HG03045 (cell line): Measurements from ENCODE around the gene CEP97.
"Not testable (repeated sequence)": the region's sequence is repeated elsewhere in the genome, so short reads cannot be mapped to it uniquely, and the experiment has no call there.

ENCODE experiments used
- ATAC-seq: cut with Tn5 transposase; IDR thresholded peaks from one replicate; pipeline ENCODE4 v1.9.1; 2021; ENCODE audit warnings: mild to moderate bottlenecking, moderate library complexity; ENCODE audit not compliant: unreplicated experiment

CEP97 gene, protein sequence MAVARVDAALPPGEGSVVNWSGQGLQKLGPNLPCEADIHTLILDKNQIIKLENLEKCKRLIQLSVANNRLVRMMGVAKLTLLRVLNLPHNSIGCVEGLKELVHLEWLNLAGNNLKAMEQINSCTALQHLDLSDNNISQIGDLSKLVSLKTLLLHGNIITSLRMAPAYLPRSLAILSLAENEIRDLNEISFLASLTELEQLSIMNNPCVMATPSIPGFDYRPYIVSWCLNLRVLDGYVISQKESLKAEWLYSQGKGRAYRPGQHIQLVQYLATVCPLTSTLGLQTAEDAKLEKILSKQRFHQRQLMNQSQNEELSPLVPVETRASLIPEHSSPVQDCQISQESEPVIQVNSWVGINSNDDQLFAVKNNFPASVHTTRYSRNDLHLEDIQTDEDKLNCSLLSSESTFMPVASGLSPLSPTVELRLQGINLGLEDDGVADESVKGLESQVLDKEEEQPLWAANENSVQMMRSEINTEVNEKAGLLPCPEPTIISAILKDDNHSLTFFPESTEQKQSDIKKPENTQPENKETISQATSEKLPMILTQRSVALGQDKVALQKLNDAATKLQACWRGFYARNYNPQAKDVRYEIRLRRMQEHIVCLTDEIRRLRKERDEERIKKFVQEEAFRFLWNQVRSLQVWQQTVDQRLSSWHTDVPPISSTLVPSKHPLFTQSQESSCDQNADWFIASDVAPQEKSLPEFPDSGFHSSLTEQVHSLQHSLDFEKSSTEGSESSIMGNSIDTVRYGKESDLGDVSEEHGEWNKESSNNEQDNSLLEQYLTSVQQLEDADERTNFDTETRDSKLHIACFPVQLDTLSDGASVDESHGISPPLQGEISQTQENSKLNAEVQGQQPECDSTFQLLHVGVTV

GRCh38 chr3:101724329-101725193 lies at the start of gene CEP97:
Gene CEP97, plus strand, starts transcription at chr3:101724614. Its CDS starts 63 bp downstream, at chr3:101724677.
- ATAC-seq = peak; percentile 92

DNA sequence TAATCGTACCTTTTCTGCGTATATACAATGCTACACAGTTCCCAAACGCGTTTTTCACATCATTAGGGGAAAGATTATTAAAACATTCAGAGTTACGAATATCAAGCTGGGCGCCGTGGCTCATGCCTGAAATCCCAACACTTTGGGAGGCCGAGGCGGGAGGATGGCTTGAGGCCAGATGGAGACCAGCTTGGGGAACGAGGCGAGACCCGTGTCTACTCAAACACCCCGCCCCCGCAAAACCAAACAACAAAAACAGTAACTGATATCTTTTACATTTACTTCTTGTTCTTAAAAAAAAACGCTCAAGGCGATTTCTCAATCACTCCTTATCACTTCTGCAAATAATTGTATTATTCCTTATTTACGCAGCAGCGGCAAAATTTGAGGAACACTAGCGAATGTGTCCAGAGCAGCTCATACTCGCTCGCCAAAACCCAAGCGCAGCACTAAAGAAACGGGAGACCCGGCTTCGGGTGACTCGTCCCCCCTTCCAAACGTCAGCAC lies 48.7 kb upstream of the CEP97 start:
- ATAC-seq = no peak

GRCh38 chr3:101676216-101676764 lies 48.1 kb upstream of the CEP97 start:
- ATAC-seq = peak; percentile 88

GRCh38 chr3:101676765-101677435 lies 47.5 kb upstream of the CEP97 start, which contains the start of gene ZBTB11:
Gene ZBTB11, minus strand, starts transcription at chr3:101677132. Its CDS starts 218 bp downstream, at chr3:101676914.
- peak; percentile 61 for ATAC-seq

GRCh38 chr3:101677436-101678286 lies 46.8 kb upstream of the CEP97 start:
- ATAC-seq = no peak

DNA sequence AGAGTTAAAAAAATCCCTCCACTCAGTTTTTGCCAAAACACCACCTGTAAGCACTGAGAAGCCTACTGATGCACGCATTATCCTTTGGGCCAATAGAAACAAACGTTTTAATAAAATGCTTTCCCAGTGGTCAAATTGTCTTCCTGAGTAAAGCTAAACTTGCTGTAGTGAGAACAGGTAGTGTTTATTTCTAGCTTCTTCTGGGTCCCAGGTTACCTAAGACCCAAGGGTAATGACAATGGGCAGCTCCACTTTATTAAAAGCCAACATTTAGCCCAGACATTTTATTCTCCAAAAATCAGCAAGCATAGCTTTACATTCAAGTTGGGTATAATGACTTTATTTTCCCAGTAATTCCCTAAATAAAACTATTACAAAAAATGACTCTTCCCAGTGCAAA lies 45.6 kb upstream of the CEP97 start:
- not testable (repeated sequence) for ATAC-seq

GRCh38 chr3:101680466-101680865 lies 43.9 kb upstream of the CEP97 start:
- ATAC-seq = no peak

DNA sequence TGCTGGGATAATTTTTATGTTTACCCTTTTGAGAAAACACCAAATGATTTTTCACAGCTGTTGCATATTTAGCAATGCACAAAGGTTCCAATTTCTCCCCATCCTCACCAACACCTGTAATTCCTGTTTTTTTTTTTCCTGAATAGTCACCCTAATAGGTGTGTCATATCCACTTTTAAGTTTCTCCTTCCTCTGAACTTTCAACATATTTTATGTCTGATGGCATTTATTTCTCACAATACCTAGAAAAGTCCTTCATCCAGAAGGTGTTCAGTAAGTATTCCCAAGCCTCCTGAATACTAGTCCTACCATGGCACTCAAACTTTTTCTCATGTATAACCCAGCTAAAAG lies 39.4 kb upstream of the CEP97 start:
- no peak for ATAC-seq

DNA sequence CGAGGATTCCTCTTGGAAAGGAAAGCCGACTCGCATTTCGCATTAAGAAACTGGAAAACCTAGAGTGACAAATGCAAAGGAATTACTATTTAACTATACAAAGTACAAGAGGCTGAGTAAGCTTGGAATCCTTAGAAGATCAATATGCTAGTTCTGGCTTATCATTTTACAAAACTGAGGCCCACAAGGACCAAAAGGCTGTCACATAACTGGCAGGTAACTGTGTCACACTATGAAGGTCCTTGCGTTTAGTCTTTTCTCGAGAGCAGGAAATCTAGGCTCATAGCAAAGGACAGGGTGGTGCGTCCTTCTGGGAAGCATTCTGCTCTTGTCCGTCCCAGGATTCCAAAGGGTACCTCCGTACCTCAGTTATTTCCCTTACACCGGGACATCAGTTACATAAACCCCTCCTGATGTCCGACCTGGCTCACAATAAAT lies 38.5 kb upstream of the CEP97 start:
- ATAC-seq = peak; percentile 5

DNA sequence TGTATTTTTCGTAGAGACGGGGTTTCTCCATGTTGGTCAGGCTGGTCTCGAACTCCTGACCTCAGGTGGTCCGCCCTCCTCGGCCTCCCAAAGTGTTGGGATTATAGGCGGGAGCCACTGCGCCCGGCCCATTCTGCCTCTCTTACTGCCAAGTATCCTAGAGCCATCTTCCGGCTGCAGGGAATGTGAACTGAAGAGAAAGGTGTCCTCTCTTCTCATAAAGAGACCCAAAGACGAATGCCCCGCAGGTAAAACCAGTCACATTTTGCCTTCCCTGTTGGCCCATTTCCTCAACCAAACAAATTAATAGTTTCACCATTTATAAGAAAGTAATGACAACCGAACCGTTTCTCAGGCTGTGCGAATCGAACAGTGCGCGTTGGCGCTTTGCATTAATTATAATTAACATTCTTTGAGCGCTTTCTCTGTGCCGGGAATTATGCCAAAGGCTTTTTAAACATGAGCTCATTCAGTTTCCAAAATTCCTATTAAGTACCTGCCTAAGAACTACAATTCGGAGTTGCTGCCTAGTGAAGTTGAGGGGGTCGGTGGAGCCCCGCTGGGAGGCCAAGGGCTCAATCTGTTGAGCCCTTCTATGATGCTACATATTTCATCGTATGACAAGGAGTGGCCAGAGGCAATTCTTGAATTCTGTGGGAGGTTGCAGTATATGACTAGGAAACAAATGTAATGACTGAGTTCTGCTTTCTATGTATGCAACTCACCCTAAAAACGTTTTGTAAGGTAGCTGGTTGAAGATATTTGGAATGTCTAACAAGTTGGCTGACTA lies 37.1 kb upstream of the CEP97 start:
- no peak for ATAC-seq

GRCh38 chr3:101689286-101689685 lies 35.1 kb upstream of the CEP97 start:
- ATAC-seq = no peak

DNA sequence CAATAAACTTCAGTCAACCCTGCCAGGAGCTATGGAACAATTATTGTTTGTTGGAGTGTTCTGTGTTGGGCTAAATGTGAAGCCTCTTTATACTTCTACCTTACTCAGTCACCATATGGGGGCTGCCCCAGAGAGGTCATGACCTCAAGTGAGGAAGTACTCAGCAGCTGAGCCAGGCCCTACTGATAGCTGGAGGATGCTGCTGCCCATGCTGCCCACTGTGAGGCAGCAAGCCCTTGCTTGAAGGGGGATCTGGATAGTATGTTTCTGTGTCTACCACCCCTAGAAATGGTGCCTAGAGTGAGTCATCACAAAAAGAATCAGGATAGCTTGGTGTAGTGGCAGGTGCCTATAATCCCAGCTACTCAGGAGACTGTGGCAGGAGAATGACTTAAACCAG lies 33.4 kb upstream of the CEP97 start:
- ATAC-seq = no peak

GRCh38 chr3:101691685-101692671 lies 32.4 kb upstream of the CEP97 start:
- not testable (repeated sequence) for ATAC-seq

- ATAC-seq = not testable (repeated sequence)
Observed at GRCh38 chr3:101693540-101693939, 30.9 kb upstream of the CEP97 start.

- ATAC-seq = not testable (repeated sequence)
Observed at GRCh38 chr3:101694836-101695235, 29.6 kb upstream of the CEP97 start.

GRCh38 chr3:101695779-101696372 lies 28.5 kb upstream of the CEP97 start:
- no peak for ATAC-seq
